Peyer's patch (tissue), 4 donors: Measurements from ENCODE around the gene TENT5C.

Experiments
- CTCF ChIP-seq, 6 experiments: fragments of 450-650 bp in 4 of 6; fragments of 200-600 bp in 2 of 6; sonication (generic) in 1 of 6; IDR thresholded peaks; one replicate each; pipeline ENCODE4 v1.5.1; 2017 to 2019; ENCODE audit warnings: antibody characterized with exemption in 6 of 6, mild to moderate bottlenecking in 3 of 6, moderate library complexity in 1 of 6
- POLR2A ChIP-seq, 2 donors: fragments of 450-650 bp; IDR thresholded peaks; one replicate each; pipeline ENCODE4 v1.5.1; 2017; ENCODE audit warnings: antibody characterized with exemption in 2 of 2, mild to moderate bottlenecking in 2 of 2, moderate library complexity in 2 of 2

DNA sequence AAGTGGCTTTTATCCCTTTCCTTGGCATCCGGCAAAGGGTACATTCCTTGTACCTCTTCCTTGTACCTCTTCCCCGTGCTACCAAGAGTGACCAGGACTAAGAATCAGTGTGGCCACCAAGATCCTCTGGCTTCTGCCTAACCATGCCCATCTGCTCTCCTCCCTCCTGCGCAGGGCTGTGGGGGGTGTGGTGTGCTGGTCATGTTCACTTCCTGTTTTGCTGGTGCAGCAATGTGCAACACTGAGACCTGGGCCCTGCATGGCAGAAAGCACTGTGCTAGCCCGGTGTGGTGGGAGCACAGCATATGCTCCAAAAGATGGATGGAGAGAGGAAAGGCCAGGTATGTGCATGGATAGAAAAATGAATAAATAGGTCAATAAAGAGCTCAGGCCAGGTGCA lies 33.3 kb upstream of the TENT5C start:
- TF ChIP-seq CTCF (IDR thresholded peaks at IDR 0.05) (no peak), POLR2A (IDR thresholded peaks at IDR 0.05) (no peak)
